Neural crest cell (in vitro differentiated cells): Measurements from ENCODE around the gene ABCC6. TPM values are rescaled to one million over a fixed set of nuclear protein-coding genes. Genes with fewer than 3 reads are reported as not detected.
"Not testable (repeated sequence)": the region's sequence is repeated elsewhere in the genome, so short reads cannot be mapped to it uniquely, and the experiment has no call there.

Experiments used
- DNase-seq: peaks from one replicate; pipeline ENCODE4 v3.0.0; 2021; ENCODE audit warnings: low read depth, mixed read lengths, low spot score
- H3K27ac Mint-ChIP-seq: one replicate; pipeline ENCODE4 v1.8.0; 2021; ENCODE audit warnings: mild to moderate bottlenecking, mixed read lengths; ENCODE audit not compliant: unreplicated experiment
- H3K27me3 Mint-ChIP-seq: 2 replicates; pipeline ENCODE4 v1.8.0; 2021; ENCODE audit warnings: low read depth, mild to moderate bottlenecking, mixed read lengths
- H3K36me3 Mint-ChIP-seq: 2 replicates; pipeline ENCODE4 v1.8.0; 2021; ENCODE audit warnings: low read depth, mild to moderate bottlenecking, mixed read lengths
- H3K4me1 Mint-ChIP-seq: 2 replicates; pipeline ENCODE4 v1.8.0; 2021; ENCODE audit warnings: mixed read lengths
- H3K4me3 Mint-ChIP-seq: one replicate; pipeline ENCODE4 v1.8.0; 2021; ENCODE audit warnings: mild to moderate bottlenecking, mixed read lengths
- H3K9me3 Mint-ChIP-seq: 2 replicates; pipeline ENCODE4 v1.8.0; 2021; ENCODE audit warnings: mixed read lengths
- total RNA-seq: library from RNA; stranded (reverse); gene quantifications from 2 replicates; pipeline ENCODE4 v1.2.1, GENCODE V29; 2021
- TF ChIP-seq, protein P1 (sequence below): fragments of 200-600 bp; sonication (generic); conservative IDR thresholded peaks from 2 replicates; pipeline ENCODE4 v1.5.0; 2021; ENCODE audit warnings: antibody characterized with exemption, mild to moderate bottlenecking

ABCC6 gene
- total RNA-seq, 1 donor from 2014 or later: 2.2 TPM

DNA sequence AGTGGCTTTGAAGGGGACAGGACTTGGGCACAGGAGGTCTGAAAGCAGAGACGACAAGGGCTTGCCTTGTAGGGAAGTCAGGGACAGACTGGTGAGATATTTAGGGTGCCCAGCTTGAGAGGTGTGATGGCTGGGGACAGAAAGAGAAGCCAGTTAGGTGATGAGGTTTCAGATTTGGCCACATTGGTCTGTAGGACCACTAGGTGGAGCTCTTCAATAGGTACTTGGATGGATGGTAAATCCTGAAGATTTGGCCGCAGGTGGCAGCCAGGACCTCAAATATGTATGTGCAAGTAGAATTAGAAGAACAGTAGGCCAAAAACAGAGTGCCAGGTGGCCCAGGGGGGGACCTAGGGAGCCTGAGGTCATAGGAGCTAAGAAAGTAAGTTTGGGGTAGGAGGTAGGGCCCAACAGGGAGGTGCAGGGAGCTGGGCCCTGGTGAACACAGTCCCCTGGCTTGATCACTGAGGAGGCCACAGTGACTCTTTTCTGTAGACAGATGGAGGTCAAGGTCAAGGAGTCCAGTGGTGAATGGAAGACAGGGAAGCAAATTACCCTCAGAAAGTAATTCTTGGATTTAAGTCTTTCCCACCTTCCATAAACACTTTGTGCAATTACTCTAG, 34.1 kb upstream of the ABCC6 start:
- not testable (repeated sequence) for H3K27me3 Mint-ChIP-seq, H3K27ac Mint-ChIP-seq, H3K4me1 Mint-ChIP-seq, H3K9me3 Mint-ChIP-seq, H3K36me3 Mint-ChIP-seq, H3K4me3 Mint-ChIP-seq, DNase-seq
- TF ChIP-seq, protein P1, sequence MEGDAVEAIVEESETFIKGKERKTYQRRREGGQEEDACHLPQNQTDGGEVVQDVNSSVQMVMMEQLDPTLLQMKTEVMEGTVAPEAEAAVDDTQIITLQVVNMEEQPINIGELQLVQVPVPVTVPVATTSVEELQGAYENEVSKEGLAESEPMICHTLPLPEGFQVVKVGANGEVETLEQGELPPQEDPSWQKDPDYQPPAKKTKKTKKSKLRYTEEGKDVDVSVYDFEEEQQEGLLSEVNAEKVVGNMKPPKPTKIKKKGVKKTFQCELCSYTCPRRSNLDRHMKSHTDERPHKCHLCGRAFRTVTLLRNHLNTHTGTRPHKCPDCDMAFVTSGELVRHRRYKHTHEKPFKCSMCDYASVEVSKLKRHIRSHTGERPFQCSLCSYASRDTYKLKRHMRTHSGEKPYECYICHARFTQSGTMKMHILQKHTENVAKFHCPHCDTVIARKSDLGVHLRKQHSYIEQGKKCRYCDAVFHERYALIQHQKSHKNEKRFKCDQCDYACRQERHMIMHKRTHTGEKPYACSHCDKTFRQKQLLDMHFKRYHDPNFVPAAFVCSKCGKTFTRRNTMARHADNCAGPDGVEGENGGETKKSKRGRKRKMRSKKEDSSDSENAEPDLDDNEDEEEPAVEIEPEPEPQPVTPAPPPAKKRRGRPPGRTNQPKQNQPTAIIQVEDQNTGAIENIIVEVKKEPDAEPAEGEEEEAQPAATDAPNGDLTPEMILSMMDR: peak; percentile 48

DNA sequence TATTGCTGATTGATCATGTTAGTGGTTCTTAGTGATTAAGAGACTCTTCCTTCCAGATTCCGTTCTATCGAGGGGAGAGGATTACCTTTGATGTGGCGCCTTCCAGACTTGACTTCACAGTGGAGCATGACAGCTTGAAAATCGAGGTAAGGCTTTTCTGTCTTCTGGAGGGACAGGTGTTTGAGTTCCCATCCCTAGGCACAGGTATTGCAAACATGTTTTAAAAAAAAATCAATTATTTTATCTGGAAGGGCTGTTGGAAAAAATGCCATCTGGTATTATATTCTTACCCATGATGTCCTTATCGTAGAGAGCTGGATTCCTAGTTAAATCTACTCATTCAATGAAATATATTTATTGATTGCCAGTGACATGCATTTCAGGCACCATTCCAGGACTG, 29.1 kb upstream of the ABCC6 start:
- H3K27me3 Mint-ChIP-seq, H3K4me3 Mint-ChIP-seq, H3K36me3 Mint-ChIP-seq, H3K9me3 Mint-ChIP-seq, H3K27ac Mint-ChIP-seq, H3K4me1 Mint-ChIP-seq, DNase-seq: not testable (repeated sequence)

DNA sequence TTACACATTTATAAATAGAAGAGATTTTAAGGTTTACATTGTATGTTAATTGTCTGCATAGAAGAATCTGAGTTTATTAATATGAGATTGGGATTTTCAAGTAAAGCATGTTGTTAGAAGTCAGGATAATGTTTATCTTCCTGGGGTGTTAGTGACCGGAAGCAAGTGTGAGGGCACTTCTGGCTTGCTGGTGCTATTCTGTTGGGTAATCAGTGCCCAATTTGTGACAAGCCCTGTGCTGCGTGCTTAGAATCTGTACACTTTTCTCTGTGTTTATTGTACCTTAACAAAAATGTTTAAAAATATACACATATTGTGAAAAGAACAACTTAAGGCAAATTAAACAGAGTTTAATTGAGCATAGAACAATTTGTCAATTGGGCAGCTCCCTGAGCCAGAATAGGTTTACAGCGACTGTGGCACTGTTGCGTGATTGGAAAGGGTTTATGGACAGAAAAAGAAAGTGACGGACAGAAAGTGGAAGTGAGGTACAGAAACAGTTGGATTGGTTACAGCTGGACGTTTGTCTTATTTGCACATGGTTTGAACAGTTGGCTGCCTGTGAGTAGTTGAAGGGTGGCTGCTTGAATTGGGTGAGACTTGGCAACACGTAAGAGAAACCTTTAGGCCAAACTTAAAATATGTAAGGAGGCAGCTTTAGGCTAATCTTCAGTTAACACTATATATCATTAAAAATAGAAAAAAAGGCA, 26.5 kb upstream of the ABCC6 start:
- DNase-seq, H3K27ac Mint-ChIP-seq, H3K27me3 Mint-ChIP-seq, H3K9me3 Mint-ChIP-seq, H3K4me3 Mint-ChIP-seq, H3K4me1 Mint-ChIP-seq, H3K36me3 Mint-ChIP-seq: not testable (repeated sequence)

GRCh38 chr16:16247439-16247838, 24.1 kb upstream of the ABCC6 start:
- H3K9me3 Mint-ChIP-seq, H3K27ac Mint-ChIP-seq, H3K4me1 Mint-ChIP-seq, H3K36me3 Mint-ChIP-seq, H3K27me3 Mint-ChIP-seq, H3K4me3 Mint-ChIP-seq, DNase-seq: not testable (repeated sequence)

DNA sequence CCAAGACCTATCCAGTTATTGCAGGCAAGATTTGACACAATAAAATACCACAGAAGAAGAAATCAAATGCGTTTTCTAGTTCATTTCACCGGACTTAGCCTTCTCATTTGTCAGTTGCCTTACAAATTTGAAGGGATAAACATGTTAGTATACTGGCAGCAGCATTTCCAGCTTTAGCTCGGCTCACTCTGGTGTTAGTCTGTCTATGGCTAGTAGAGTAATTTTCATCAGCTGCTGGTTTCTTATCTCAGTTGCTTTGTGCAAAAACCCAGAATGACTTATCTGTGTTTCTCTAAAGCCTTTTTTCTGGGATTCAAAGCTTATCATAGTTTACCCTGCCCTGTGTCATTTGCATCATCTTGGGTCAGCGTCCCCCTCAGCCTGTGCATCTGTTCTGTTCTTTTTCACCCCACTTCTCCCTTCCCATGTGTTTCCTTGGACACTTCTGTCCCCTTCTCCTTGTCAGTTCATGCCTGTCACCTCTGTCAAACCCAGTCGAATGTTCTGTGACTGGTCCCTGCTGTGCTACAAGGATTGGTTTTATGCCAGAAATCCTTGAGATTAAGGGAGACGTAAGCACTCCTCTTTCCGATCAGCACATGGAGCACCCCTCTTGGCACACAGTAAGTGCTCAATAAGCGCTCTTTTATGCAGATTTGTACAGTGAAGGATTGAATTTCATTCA, 23.4 kb upstream of the ABCC6 start:
- not testable (repeated sequence) for DNase-seq, H3K27ac Mint-ChIP-seq, H3K4me3 Mint-ChIP-seq, H3K9me3 Mint-ChIP-seq, H3K4me1 Mint-ChIP-seq, H3K36me3 Mint-ChIP-seq, H3K27me3 Mint-ChIP-seq

DNA sequence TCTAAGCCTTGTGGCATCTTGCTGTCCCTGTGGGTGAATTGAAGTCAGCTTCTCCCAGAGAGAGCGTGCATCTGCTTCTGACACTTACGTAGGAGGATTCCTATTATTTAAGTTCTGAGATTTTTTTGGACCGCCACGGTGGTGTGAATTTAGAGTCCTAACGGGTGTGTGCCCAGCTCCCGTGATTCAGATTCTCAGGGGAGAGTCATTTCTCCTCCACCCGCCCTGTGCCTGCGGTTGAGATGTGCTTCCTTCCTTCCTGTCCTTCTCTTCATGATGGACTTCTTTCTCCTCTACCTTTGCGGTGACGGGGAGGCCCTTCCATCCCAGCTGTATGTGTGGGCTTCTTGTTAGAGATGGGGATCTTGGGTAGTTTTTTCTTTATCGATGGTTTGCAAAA, 20.6 kb upstream of the ABCC6 start:
- H3K27ac Mint-ChIP-seq, H3K27me3 Mint-ChIP-seq, H3K4me3 Mint-ChIP-seq, H3K9me3 Mint-ChIP-seq, DNase-seq, H3K4me1 Mint-ChIP-seq, H3K36me3 Mint-ChIP-seq: not testable (repeated sequence)

DNA sequence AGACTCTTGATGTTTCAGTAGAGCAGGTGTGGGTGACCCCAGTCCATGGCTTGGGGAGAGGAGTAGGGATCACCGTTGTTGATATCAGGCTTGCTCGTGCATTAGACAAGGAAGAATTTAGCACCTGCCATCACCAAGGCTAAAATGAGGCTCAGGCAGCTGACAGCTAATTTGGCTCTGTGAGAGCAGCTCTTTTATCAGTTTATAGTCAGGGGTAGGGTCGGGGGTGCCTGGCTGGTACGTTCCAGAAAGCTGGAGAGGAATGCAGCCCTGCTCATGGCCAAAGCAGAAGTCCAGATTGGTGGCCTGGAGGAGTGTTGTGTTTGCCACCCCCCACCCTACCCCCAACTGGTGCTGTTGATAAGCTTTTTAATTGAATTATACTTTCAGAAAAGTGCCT, 17.4 kb upstream of the ABCC6 start:
- not testable (repeated sequence) for H3K27ac Mint-ChIP-seq, H3K27me3 Mint-ChIP-seq, H3K9me3 Mint-ChIP-seq, DNase-seq, H3K4me1 Mint-ChIP-seq, H3K36me3 Mint-ChIP-seq, H3K4me3 Mint-ChIP-seq

DNA sequence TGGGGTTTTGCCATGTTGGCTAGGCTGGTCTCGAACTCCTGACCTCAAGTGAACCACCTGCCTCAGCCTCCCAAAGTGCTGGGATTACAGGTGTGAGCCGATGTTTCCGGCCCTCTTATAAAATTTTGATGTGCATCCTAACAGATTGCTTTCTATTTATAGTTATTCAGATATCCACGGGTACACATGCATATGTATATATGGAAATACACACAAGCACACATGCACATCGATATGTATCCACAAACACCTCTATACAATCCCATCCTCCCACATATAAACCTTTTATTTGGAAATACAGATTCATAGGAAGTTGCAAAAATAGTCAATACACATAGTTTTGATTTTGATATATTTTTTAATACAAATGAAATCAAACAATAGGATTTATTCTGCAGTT, 14.4 kb upstream of the ABCC6 start:
- not testable (repeated sequence) for H3K27me3 Mint-ChIP-seq, H3K27ac Mint-ChIP-seq, H3K9me3 Mint-ChIP-seq, DNase-seq, H3K4me1 Mint-ChIP-seq, H3K36me3 Mint-ChIP-seq
- H3K4me3 Mint-ChIP-seq: peak overlapping the region; percentile 51

- not testable (repeated sequence) for H3K36me3 Mint-ChIP-seq, H3K27ac Mint-ChIP-seq, DNase-seq, H3K27me3 Mint-ChIP-seq, H3K4me1 Mint-ChIP-seq, H3K9me3 Mint-ChIP-seq, H3K4me3 Mint-ChIP-seq
These were observed 13.8 kb upstream of the ABCC6 start for GRCh38 chr16:16237071-16237470.

GRCh38 chr16:16232692-16233061, 9.4 kb upstream of the ABCC6 start:
- not testable (repeated sequence) for H3K27ac Mint-ChIP-seq, H3K9me3 Mint-ChIP-seq, H3K27me3 Mint-ChIP-seq, H3K4me1 Mint-ChIP-seq, H3K36me3 Mint-ChIP-seq, DNase-seq, H3K4me3 Mint-ChIP-seq

DNA sequence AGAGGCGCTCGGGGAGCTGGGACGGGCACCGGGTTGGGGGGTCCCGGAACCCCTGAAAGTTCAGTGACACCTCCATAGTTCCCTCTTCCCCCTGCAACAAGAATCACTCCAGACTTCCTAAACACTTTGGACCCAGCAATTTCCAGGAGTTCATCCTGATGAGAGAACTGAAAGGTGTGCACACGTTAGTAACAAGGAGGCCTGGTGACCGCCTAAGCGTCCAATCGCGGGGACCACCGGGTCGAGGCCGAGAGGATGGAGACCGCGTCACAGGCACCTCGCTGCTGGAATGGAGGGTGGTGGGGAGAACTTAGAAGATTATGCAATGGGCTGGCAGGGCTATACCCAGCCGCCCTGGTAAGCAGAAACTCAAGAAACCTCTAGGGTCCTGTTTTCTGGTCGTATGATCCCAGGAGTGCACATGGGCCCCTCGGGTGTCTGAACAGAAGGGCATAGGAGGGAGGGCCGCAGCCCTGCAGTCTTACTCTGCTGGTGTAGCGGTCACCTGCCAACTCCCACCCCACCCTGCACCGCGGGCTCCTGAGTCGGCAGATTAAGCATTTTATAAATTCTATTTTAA, 458 bp upstream of the ABCC6 start:
- H3K4me1 Mint-ChIP-seq, H3K27ac Mint-ChIP-seq, DNase-seq, H3K27me3 Mint-ChIP-seq, H3K36me3 Mint-ChIP-seq, H3K4me3 Mint-ChIP-seq, H3K9me3 Mint-ChIP-seq: not testable (repeated sequence)

DNA sequence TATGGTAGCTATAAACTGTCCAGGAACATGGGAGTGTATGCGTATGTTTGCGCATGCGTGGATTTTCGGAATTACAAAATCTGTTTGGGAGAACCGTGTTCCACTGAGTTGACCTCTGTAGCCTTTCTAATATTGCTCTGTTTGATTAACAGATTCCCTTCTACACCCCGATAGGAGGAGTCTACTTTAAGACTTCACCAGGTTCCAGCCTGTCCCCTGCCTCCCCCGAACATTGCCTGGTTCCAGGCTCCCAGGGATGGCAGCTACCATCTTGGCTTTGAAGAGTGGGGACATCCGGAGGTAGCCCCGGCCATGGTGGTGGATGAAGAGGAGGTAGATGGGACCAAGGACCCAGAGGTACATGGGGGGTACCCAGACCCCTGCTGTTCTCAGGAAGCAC, 1.9 kb downstream of the ABCC6 start:
- not testable (repeated sequence) for H3K27me3 Mint-ChIP-seq, H3K36me3 Mint-ChIP-seq, H3K4me3 Mint-ChIP-seq, H3K4me1 Mint-ChIP-seq, H3K9me3 Mint-ChIP-seq, DNase-seq, H3K27ac Mint-ChIP-seq

DNA sequence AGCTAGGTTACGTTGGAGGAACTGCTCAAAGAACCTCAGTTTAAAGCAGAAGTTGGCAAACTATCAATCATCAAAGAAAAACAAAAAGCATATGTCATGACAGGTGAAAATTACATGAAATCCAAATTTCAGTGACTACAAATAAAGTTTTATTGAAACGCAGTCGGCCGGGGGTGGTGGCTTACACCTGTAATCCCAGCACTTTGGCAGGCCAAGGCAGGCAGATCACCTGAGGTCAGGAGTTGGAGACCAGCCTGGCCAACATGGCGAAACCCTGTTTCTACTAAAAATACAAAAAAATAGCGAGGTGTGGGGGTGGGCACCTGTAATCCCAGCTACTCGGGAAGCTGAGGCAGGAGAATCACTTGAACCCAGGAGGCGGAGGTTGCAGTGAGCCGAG, 2.8 kb downstream of the ABCC6 start:
- H3K4me3 Mint-ChIP-seq, H3K27me3 Mint-ChIP-seq: not testable (repeated sequence)

More for the DNA sequence above, 2.8 kb downstream of the ABCC6 start:
- not testable (repeated sequence) for H3K36me3 Mint-ChIP-seq, H3K4me1 Mint-ChIP-seq, H3K27ac Mint-ChIP-seq, DNase-seq, H3K9me3 Mint-ChIP-seq
